ENCODE data around the gene XXYLT1. TPM values are rescaled to one million over a fixed set of nuclear protein-coding genes. Genes with fewer than 3 reads are reported as not detected.

The XXYLT1 gene
- total and polyA plus RNA-seq, 9 of the 15 experiments (the other 6 are each of a cell fraction or from before 2014, with no cell fraction given), result 1.9 to 18.9 (median 15.0) TPM

DNA sequence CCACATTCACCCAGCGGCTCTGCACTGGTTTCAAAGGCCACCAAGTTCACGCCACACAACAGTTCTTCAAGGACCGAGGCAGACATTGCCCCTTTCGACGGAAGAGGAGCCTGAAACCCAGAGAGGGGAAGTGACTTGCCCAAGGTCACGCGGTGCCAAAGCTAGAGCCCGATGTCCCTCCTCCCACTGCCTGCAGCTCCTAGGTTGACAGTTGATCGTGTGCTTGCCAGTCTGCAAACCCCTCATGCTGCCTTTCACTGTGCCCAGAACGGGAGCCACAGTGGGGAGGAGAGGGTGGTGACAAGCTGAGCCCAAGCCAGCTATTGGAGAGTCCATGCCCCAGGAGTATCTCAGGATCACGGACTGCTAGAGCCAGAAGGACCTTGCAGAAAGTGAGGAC, 230.9 kb downstream of the XXYLT1 start:
- Histone ChIP-seq H3K9me1 (ENCODE audit: control insufficient read depth, insufficient read depth, low read length) (no peaks in the 10 kb centered on the region), H3K9me3 (replicated peaks; ENCODE audit: control insufficient read depth, insufficient read depth, low read depth, low read length) (no peaks in the 10 kb centered on the region), H2AFZ (ENCODE audit: low read depth, low read length) (no peak overlapping the region), H3K9ac (ENCODE audit: insufficient read depth in 1 of 2, low read depth in 2 of 2, low read length in 2 of 2) (peak overlapping the region in 1 of 2 experiments; percentile 17; a peak in 1 of 4 replicates), H3K4me2 (ENCODE audit: insufficient read depth, low read length) (no peak overlapping the region), H3K27me3 (ENCODE audit: control insufficient read depth in 2 of 2, insufficient read depth in 2 of 2, low read length in 2 of 2) (peaks cover 45 to 73% of the 10 kb centered on the region in 2 experiments), H3K79me2 (ENCODE audit: control insufficient read depth, insufficient read depth, low read length) (no peaks in the 10 kb centered on the region), H3K4me1 (replicated peaks in 1 of 2; ENCODE audit: control insufficient read depth in 2 of 2, insufficient read depth in 2 of 2, low read length in 2 of 2) (peaks cover 0 to 11% of the 10 kb centered on the region in 2 experiments; a peak in 2 of 5 replicates), H3K27ac (ENCODE audit: extremely low read depth, low read depth, low read length) (no peak overlapping the region), H3K36me3 (ENCODE audit: control insufficient read depth, insufficient read depth, low read length) (no peaks in the 10 kb centered on the region), H4K20me1 (replicated peaks; ENCODE audit: control insufficient read depth, insufficient read depth, low read length) (no peaks in the 10 kb centered on the region), H3K4me3 (no peak overlapping the region)
- no peak for FAIRE-seq
- no peak for ATAC-seq
- TF ChIP-seq, protein P1, sequence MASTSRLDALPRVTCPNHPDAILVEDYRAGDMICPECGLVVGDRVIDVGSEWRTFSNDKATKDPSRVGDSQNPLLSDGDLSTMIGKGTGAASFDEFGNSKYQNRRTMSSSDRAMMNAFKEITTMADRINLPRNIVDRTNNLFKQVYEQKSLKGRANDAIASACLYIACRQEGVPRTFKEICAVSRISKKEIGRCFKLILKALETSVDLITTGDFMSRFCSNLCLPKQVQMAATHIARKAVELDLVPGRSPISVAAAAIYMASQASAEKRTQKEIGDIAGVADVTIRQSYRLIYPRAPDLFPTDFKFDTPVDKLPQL (IDR thresholded peaks at IDR 0.05; ENCODE audit: extremely low read depth, insufficient read length), result no peak
- no peak for TF ChIP-seq XRCC5 (IDR thresholded peaks at IDR 0.05; ENCODE audit: low read depth, low read length)
- TF ChIP-seq, protein P2, sequence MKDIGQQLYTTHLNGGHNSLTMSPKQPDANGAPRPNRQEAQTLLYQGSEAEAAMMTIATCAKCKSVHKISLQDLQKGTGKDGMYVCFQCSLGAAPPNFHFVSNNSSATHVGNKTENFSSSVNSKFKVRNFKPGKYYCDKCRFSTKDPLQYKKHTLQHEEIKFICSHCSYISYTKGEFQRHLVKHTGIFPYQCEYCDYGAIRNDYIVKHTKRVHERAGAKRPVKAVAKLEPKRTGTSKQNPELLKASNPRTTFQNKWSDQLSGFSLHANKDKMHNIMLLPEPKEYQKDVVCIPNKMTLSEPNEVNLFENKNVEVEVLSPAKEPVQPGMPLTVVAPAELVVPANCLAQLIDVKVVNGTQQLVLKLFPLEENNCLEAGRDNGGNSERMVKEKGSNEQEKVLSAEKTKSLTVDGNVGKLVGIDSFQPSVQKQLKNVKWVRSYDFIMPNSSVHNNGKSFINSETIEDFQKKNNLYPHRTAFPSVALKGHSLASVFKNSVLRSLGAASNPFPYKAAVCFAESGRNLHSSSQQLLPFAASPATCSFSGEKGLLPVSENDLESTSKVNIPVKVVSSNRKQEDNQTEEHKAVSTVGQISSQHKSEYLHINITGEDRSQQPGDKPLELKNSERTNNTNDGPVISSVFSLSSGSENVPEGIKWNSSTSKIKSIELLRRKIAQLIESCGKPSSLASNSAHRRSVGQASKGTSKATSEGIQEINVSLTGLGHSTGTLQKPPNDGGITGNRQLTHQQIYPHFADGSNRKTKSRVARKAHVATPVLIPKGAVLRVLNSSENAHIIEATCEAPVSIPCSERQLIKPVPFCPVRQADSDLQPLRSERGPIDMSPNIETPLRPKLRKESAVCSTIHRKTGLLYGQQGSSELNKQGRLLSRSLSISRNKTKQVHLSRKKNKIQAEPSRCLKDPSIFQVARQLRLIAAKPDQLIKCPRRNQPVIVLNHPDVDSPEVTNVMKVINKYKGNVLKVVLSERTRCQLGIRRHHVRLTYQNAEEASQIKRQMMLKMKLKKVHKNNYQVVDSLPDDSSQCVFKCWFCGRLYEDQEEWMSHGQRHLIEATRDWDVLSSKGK (CRISPR knock-in tag; IDR thresholded peaks at IDR 0.05), result no peak
- no peak for TF ChIP-seq SMARCE1 (IDR thresholded peaks at IDR 0.05)
- no peak for TF ChIP-seq SMARCB1 (IDR thresholded peaks at IDR 0.05; ENCODE audit: insufficient read length, low read depth)
- no peak for TF ChIP-seq MED1 (CRISPR knock-in tag; IDR thresholded peaks at IDR 0.05; ENCODE audit: borderline replicate concordance)
- TF ChIP-seq BRF1 (IDR thresholded peaks at IDR 0.05; ENCODE audit: borderline replicate concordance, extremely low read depth, insufficient read length), result no peak
- TF ChIP-seq RB1 (IDR thresholded peaks at IDR 0.05; ENCODE audit: low read depth), result no peak
- TF ChIP-seq, protein P3, sequence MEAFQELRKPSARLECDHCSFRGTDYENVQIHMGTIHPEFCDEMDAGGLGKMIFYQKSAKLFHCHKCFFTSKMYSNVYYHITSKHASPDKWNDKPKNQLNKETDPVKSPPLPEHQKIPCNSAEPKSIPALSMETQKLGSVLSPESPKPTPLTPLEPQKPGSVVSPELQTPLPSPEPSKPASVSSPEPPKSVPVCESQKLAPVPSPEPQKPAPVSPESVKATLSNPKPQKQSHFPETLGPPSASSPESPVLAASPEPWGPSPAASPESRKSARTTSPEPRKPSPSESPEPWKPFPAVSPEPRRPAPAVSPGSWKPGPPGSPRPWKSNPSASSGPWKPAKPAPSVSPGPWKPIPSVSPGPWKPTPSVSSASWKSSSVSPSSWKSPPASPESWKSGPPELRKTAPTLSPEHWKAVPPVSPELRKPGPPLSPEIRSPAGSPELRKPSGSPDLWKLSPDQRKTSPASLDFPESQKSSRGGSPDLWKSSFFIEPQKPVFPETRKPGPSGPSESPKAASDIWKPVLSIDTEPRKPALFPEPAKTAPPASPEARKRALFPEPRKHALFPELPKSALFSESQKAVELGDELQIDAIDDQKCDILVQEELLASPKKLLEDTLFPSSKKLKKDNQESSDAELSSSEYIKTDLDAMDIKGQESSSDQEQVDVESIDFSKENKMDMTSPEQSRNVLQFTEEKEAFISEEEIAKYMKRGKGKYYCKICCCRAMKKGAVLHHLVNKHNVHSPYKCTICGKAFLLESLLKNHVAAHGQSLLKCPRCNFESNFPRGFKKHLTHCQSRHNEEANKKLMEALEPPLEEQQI (IDR thresholded peaks at IDR 0.05), result no peak
- no peak for TF ChIP-seq PPARD (CRISPR knock-in tag; IDR thresholded peaks at IDR 0.05)
- ChIA-PET CTCF (ENCODE audit: low intra/inter-chr PET ratio) (no interaction called here), POLR2A (interaction anchor here (0.6 to 0.8 kb wide), 2 partner anchors 43 to 1152 kb away, joined by 4 to 5 read pairs; no protein-coding TSS in a partner anchor)
- no TSS peak for BruUV-seq (replicated peaks)
- intact Hi-C loops (cut with micrococcal nuclease) (no loop called here), in situ Hi-C loops (cut with MboI) (no loop called here)
- DNase-seq (ENCODE audit: extremely low read depth in 1 of 4, low spot score in 3 of 4), result no peak
- WGBS (ENCODE audit: insufficient coverage, low coverage, missing lambda C conversion rate), result 3% methylated on average over 11 of the region's 11 CpGs

Data from K562 (cell line).